H9 (cell line): ENCODE data around the gene KLF2. TPM values are rescaled to one million over a fixed set of nuclear protein-coding genes. Genes with fewer than 3 reads are reported as not detected.

Source experiments
- DNase-seq: peaks from one replicate; pipeline ENCODE4 v3.0.0-alpha.2; 2017
- H2AFZ ChIP-seq: one replicate; pipeline ENCODE4 v1.6.1; 2013; ENCODE audit warnings: mild to moderate bottlenecking, low read length, control low read depth, moderate library complexity
- H2AK5ac ChIP-seq: 2 replicates; pipeline ENCODE4 v1.6.1; 2013; ENCODE audit warnings: low read length, control low read depth, mixed read lengths; ENCODE audit not compliant: insufficient read length
- H2BK120ac ChIP-seq: one replicate; pipeline ENCODE4 v1.6.1; 2013; ENCODE audit warnings: low read depth, mild to moderate bottlenecking, low read length, control low read depth, inconsistent platforms; ENCODE audit not compliant: poor library complexity, severe bottlenecking
- H2BK12ac ChIP-seq: 2 replicates; pipeline ENCODE4 v1.6.1; 2013; ENCODE audit warnings: low read length, control low read depth, mixed read lengths, low read depth; ENCODE audit not compliant: insufficient read length
- H2BK15ac ChIP-seq: 2 replicates; pipeline ENCODE4 v1.6.1; 2013; ENCODE audit warnings: low read depth, low read length, control low read depth
- H2BK20ac ChIP-seq: one replicate; pipeline ENCODE4 v1.6.1; 2013; ENCODE audit warnings: low read depth, mild to moderate bottlenecking, low read length, control low read depth, inconsistent platforms; ENCODE audit not compliant: poor library complexity, severe bottlenecking
- H2BK5ac ChIP-seq: 2 replicates; pipeline ENCODE4 v1.6.1; 2013; ENCODE audit warnings: low read length, control low read depth, mixed read lengths; ENCODE audit not compliant: insufficient read length
- H3K14ac ChIP-seq: 2 replicates; pipeline ENCODE4 v1.6.1; 2013; ENCODE audit warnings: low read length, control low read depth; ENCODE audit not compliant: insufficient read depth
- H3K18ac ChIP-seq: 2 replicates; pipeline ENCODE4 v1.6.1; 2013; ENCODE audit warnings: low read depth, mild to moderate bottlenecking, mixed read lengths, low read length, control low read depth; ENCODE audit not compliant: insufficient read length
- H3K23ac ChIP-seq: 2 replicates; pipeline ENCODE4 v1.6.1; 2013; ENCODE audit warnings: low read length, control low read depth, mixed read lengths, low read depth; ENCODE audit not compliant: insufficient read length
- H3K23me2 ChIP-seq: 2 replicates; pipeline ENCODE4 v1.6.1; 2013; ENCODE audit warnings: low read depth, mild to moderate bottlenecking, mixed read lengths, low read length, control low read depth; ENCODE audit not compliant: insufficient read length, poor library complexity, severe bottlenecking
- H3K27ac ChIP-seq: 2 replicates; pipeline ENCODE4 v1.5.1; 2013; ENCODE audit warnings: low read length, control low read depth, mixed read lengths, low read depth; ENCODE audit not compliant: insufficient read length
- H3K27me3 ChIP-seq: 2 replicates; pipeline ENCODE4 v1.6.1; 2013; ENCODE audit warnings: low read length, control low read depth, inconsistent platforms; ENCODE audit not compliant: insufficient read depth
- H3K4ac ChIP-seq: 2 replicates; pipeline ENCODE4 v1.6.1; 2013; ENCODE audit warnings: low read depth, mild to moderate bottlenecking, control low read depth, inconsistent platforms, low read length, moderate library complexity
- H3K4me1 ChIP-seq: 2 replicates; pipeline ENCODE4 v1.6.1; 2013; ENCODE audit warnings: low read length, control low read depth, inconsistent platforms; ENCODE audit not compliant: insufficient read depth
- H3K4me2 ChIP-seq: 2 replicates; pipeline ENCODE4 v1.6.1; 2013; ENCODE audit warnings: low read length, control low read depth, mixed read lengths; ENCODE audit not compliant: insufficient read length, insufficient read depth
- H3K56ac ChIP-seq: 2 replicates; pipeline ENCODE4 v1.6.1; 2013; ENCODE audit warnings: low read depth, mild to moderate bottlenecking, mixed read lengths, low read length, control low read depth; ENCODE audit not compliant: insufficient read length
- H3K79me1 ChIP-seq: 2 replicates; pipeline ENCODE4 v1.6.1; 2013; ENCODE audit warnings: low read depth, mild to moderate bottlenecking, moderate library complexity, low read length, control low read depth, inconsistent platforms; ENCODE audit not compliant: insufficient read depth, poor library complexity, severe bottlenecking
- H3K79me2 ChIP-seq: 2 replicates; pipeline ENCODE4 v1.6.1; 2013; ENCODE audit warnings: low read length, control low read depth, inconsistent platforms; ENCODE audit not compliant: insufficient read depth
- H3K9ac ChIP-seq: 2 replicates; pipeline ENCODE4 v1.6.1; 2013; ENCODE audit warnings: low read length, control low read depth, mixed read lengths; ENCODE audit not compliant: insufficient read length; ENCODE audit errors: extremely low read depth
- H3K9me3 ChIP-seq: one replicate; pipeline ENCODE4 v1.6.1; 2013; ENCODE audit warnings: low read depth, low read length, inconsistent platforms; ENCODE audit not compliant: control insufficient read depth
- H3T11ph ChIP-seq: one replicate; pipeline ENCODE4 v1.6.1; 2013; ENCODE audit warnings: mild to moderate bottlenecking, low read length, control low read depth, inconsistent platforms
- H4K20me1 ChIP-seq: one replicate; pipeline ENCODE4 v1.6.1; 2013; ENCODE audit not compliant: control insufficient read depth, insufficient read length, insufficient read depth
- H4K5ac ChIP-seq: 2 replicates; pipeline ENCODE4 v1.6.1; 2013; ENCODE audit warnings: low read depth, mild to moderate bottlenecking, mixed read lengths, low read length, control low read depth; ENCODE audit not compliant: insufficient read length
- H4K8ac ChIP-seq: replicated peaks from 2 replicates; pipeline ENCODE4 v1.6.1; 2013; ENCODE audit warnings: low read length, control low read depth, mixed read lengths, low read depth; ENCODE audit not compliant: insufficient read length
- H4K91ac ChIP-seq: 2 replicates; pipeline ENCODE4 v1.6.1; 2013; ENCODE audit warnings: low read depth, mild to moderate bottlenecking, moderate library complexity, mixed read lengths, low read length, control low read depth; ENCODE audit not compliant: insufficient read length
- H3K27ac Mint-ChIP-seq, 3 experiments: 2 replicates in 2 of 3; 3 replicates in 1 of 3; pipeline ENCODE4 v1.8.0; 2020 to 2021; ENCODE audit warnings: mixed read lengths in 3 of 3, mild to moderate bottlenecking in 1 of 3, moderate library complexity in 1 of 3
- H3K27me3 Mint-ChIP-seq: 2 replicates; pipeline ENCODE4 v1.8.0; 2021; ENCODE audit warnings: low read depth, mild to moderate bottlenecking, moderate library complexity, mixed read lengths
- H3K36me3 Mint-ChIP-seq, 3 experiments: 2 replicates in 2 of 3; 3 replicates in 1 of 3; pipeline ENCODE4 v1.8.0; 2020 to 2021; ENCODE audit warnings: low read depth in 3 of 3, mixed read lengths in 3 of 3; ENCODE audit not compliant: insufficient read depth in 1 of 3
- H3K4me1 Mint-ChIP-seq, 2 experiments: 2 replicates each; pipeline ENCODE4 v1.8.0; 2020; ENCODE audit warnings: mixed read lengths in 2 of 2
- H3K4me3 Mint-ChIP-seq, 2 experiments: 2 replicates in 1 of 2; 3 replicates in 1 of 2; pipeline ENCODE4 v1.8.0; 2020 to 2021; ENCODE audit warnings: mild to moderate bottlenecking in 2 of 2, mixed read lengths in 2 of 2, moderate library complexity in 1 of 2
- H3K9me3 Mint-ChIP-seq, 2 experiments: 2 replicates in 1 of 2; 3 replicates in 1 of 2; pipeline ENCODE4 v1.8.0; 2020; ENCODE audit warnings: mild to moderate bottlenecking in 2 of 2, mixed read lengths in 2 of 2, moderate library complexity in 1 of 2
- CTCF ChIP-seq: fragments of 200-600 bp; sonication (generic); conservative IDR thresholded peaks from 3 replicates; pipeline ENCODE4 v1.8.0; 2021; ENCODE audit warnings: antibody characterized with exemption, mild to moderate bottlenecking
- WGBS: extraction: QIAGEN DNeasy Blood & Tissue Kit; methylation state at CpG from one replicate; pipeline ENCODE4 v1.1.7; 2013; ENCODE audit warnings: missing lambda C conversion rate, low lambda C conversion rate, mixed read lengths; ENCODE audit not compliant: insufficient read length; ENCODE audit errors: extremely low coverage; 5-methylcytosine and 5-hydroxymethylcytosine counted together
- total RNA-seq: library from RNA; stranded (reverse); gene quantifications from 2 replicates; pipeline ENCODE4 v1.2.1, GENCODE V29; 2021

The KLF2 gene
- total RNA-seq, 1 experiment from 2014 or later: 0.33 TPM

- Histone ChIP-seq H2BK5ac (no peak overlapping the region), H3K79me1 (no peaks in the 10 kb centered on the region), H3K18ac (no peak overlapping the region), H4K20me1 (no peaks in the 10 kb centered on the region), H3K4me1 (no peaks in the 10 kb centered on the region), H2BK20ac (no peak overlapping the region), H2AFZ (no peak overlapping the region), H3K9ac (no peak overlapping the region), H4K5ac (no peak overlapping the region), H3K4me2 (no peak overlapping the region), H3K27me3 (no peaks in the 10 kb centered on the region), H2BK12ac (no peak overlapping the region), H2BK120ac (no peak overlapping the region), H2BK15ac (no peak overlapping the region), H4K91ac (no peak overlapping the region), H3T11ph (no peak overlapping the region), H3K27ac (no peak overlapping the region), H3K56ac (no peak overlapping the region), H3K79me2 (no peaks in the 10 kb centered on the region), H3K23me2 (no peaks in the 10 kb centered on the region), H3K23ac (no peak overlapping the region), H3K9me3 (no peaks in the 10 kb centered on the region), H3K14ac (no peak overlapping the region), H3K4ac (no peak overlapping the region), H2AK5ac (no peak overlapping the region), H4K8ac (no peak overlapping the region)
- Mint-ChIP-seq H3K4me1 (peaks cover 3 to 21% of the 10 kb centered on the region in 2 experiments), H3K36me3 (no peaks in the 10 kb centered on the region), H3K27ac (no peak overlapping the region), H3K4me3 (no peak overlapping the region), H3K27me3 (peaks cover 6% of the 10 kb centered on the region), H3K9me3 (no peaks in the 10 kb centered on the region; a peak in 2 of 5 replicates)
- no peak for DNase-seq
- TF ChIP-seq CTCF: no peak
- no CpG with 5 or more reads among the region's 9 CpGs for WGBS
Observed at GRCh38 chr19:16288544-16288943, 36.1 kb upstream of the KLF2 start.
